Testis (tissue), 3 donors: ENCODE results near the gene CDH12. TPM values are rescaled to one million over a fixed set of nuclear protein-coding genes. Genes with fewer than 3 reads are reported as not detected.

ENCODE experiments used
- DNase-seq: peaks from one replicate; pipeline ENCODE4 v3.0.0-alpha.2; 2019
- H3K27ac ChIP-seq, 2 donors: fragments of 200-600 bp; sonication (generic); one replicate each; pipeline ENCODE4 v1.5.1; 2019
- H3K27me3 ChIP-seq: fragments of 200-600 bp; sonication (generic); one replicate; pipeline ENCODE4 v1.5.1; 2019
- H3K36me3 ChIP-seq: fragments of 200-600 bp; sonication (generic); one replicate; pipeline ENCODE4 v1.5.1; 2017; ENCODE audit warnings: low read depth; ENCODE audit errors: missing control alignments
- H3K4me1 ChIP-seq: fragments of 200-600 bp; sonication (generic); one replicate; pipeline ENCODE4 v1.5.1; 2019
- H3K4me3 ChIP-seq, 2 donors: fragments of 200-600 bp; sonication (generic); one replicate each; pipeline ENCODE4 v1.5.1; 2017 to 2019
- H3K9me3 ChIP-seq: fragments of 200-600 bp; sonication (generic); one replicate; pipeline ENCODE4 v1.5.1; 2017
- POLR2A ChIP-seq: fragments of 450-650 bp; IDR thresholded peaks from one replicate; pipeline ENCODE4 v1.6.1; 2017; ENCODE audit warnings: antibody characterized with exemption, mild to moderate bottlenecking, moderate library complexity
- WGBS, 2 donors: methylation state at CpG; one replicate each; pipeline ENCODE4 v1.1.5; 2018; 5-methylcytosine and 5-hydroxymethylcytosine counted together
- intact Hi-C: fragments of 100-400 bp; cut with DNase I; formaldehyde crosslinking; loops from one replicate; pipeline ENCODE4 v1.15.1; 2023; ENCODE audit warnings: low total_unique reads
- polyA plus RNA-seq: library from polyadenylated mRNA; stranded (reverse); fragments of 350-450 nt; fragmentation: Illumina TruSeq; extraction: RNeasy Lipid Tissue Mini Kit (QIAGEN cat#74804); gene quantifications from one replicate; pipeline ENCODE4 v1.2.3, GENCODE V29; 2014; ENCODE audit warnings: low read depth, low replicate concordance; ENCODE audit not compliant: insufficient read depth
- total RNA-seq, 2 donors: library from RNA; depleted of rRNA; stranded (reverse); fragments of >200 nt; gene quantifications; one replicate each; pipeline ENCODE4 v1.2.3, GENCODE V29; 2016
- TF ChIP-seq, protein P1 (sequence below), 3 experiments: fragments of 450-650 bp in 2 of 3; fragments of 200-600 bp in 1 of 3; sonication (generic) in 1 of 3; IDR thresholded peaks; one replicate each; pipeline ENCODE4 v1.5.1; 2016 to 2019; ENCODE audit warnings: antibody characterized with exemption in 3 of 3, mild to moderate bottlenecking in 2 of 3, moderate library complexity in 1 of 3

Gene CDH12
- total and polyA plus RNA-seq, 3 donors from 2014 or later = 0.87 to 2.3 (median 2.3) TPM

DNA sequence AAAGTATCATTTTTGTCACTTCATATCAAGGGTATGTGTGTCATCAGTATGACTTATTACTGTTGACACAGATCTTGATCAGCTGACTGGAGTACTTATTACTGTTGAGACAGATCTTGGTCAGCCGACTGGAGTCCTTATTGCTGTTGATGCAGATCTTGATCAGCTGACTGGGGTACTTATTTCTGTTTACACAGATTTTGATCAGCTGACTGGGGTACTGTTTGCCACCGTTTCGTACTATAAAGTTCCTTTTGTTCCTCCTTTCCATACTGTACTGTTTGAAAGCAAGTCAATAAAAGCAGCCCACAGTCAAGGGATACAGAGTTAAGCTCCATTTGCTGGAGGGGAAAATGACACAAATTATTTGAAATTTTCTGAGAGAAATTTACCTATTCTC is 347.3 kb downstream of the CDH12 start:
- TF ChIP-seq POLR2A = no peak
- TF ChIP-seq, protein P1, sequence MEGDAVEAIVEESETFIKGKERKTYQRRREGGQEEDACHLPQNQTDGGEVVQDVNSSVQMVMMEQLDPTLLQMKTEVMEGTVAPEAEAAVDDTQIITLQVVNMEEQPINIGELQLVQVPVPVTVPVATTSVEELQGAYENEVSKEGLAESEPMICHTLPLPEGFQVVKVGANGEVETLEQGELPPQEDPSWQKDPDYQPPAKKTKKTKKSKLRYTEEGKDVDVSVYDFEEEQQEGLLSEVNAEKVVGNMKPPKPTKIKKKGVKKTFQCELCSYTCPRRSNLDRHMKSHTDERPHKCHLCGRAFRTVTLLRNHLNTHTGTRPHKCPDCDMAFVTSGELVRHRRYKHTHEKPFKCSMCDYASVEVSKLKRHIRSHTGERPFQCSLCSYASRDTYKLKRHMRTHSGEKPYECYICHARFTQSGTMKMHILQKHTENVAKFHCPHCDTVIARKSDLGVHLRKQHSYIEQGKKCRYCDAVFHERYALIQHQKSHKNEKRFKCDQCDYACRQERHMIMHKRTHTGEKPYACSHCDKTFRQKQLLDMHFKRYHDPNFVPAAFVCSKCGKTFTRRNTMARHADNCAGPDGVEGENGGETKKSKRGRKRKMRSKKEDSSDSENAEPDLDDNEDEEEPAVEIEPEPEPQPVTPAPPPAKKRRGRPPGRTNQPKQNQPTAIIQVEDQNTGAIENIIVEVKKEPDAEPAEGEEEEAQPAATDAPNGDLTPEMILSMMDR (IDR thresholded peaks at IDR 0.05) = no peak
- Histone ChIP-seq H3K9me3 (no peaks in the 10 kb centered on the region), H3K4me1 (no peaks in the 10 kb centered on the region), H3K27ac (no peak overlapping the region), H3K27me3 (no peaks in the 10 kb centered on the region), H3K36me3 (no peaks in the 10 kb centered on the region), H3K4me3 (no peak overlapping the region)
- intact Hi-C loops = no loop called here
- 43 to 46% methylated on average over 3 of the region's 3 CpGs for WGBS, 2 donors
- no peak for DNase-seq

DNA sequence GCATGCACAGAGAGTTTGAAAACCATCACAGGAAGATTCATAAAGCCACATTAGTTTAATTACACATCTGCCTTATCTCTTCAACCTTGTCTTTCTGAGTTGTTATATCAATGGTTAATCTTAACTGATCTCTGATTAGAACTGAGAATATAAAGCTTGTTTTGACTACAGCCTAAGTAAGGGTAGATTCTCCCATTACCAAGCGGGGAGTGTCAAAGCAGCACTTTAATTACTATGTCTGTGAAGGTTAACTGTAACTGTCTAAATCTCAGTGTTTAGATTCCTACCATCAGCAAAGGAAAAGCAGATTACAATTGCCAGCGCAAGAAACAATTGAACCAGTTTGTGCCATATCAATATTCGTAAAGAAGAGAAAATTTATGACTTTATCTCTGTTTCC is 348.7 kb downstream of the CDH12 start:
- H3K9me3 ChIP-seq = no peaks in the 10 kb centered on the region
- no peaks in the 10 kb centered on the region for H3K27me3 ChIP-seq
- DNase-seq = no peak
- TF ChIP-seq, protein P1 (IDR thresholded peaks at IDR 0.05) = no peak
- no peak for TF ChIP-seq POLR2A
- intact Hi-C loops = no loop called here
- H3K4me3 ChIP-seq = no peak overlapping the region
- 54 to 75% methylated on average over 3 of the region's 3 CpGs for whole genome bisulfite sequencing, 2 donors
- H3K4me1 ChIP-seq = no peaks in the 10 kb centered on the region
- H3K36me3 ChIP-seq = no peaks in the 10 kb centered on the region
- H3K27ac ChIP-seq = no peak overlapping the region

DNA sequence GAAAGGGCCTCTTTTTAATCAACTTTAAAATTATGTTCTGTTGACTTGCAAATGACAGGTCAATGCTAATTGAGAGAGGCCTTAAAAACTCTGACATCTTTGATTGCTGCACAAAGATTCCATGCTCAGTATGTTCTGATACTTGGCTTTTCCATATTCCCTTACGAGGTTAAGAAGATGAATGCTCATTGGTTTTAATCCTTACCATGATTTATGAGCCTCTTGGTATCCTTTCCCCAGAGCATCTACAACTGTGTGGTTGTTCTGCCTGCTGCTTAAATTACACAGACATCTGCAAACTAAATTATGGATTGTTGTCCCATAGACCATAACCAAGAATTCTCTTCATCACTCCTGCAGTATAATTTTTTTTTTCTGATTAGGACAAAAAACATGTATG is 352.6 kb downstream of the CDH12 start:
- TF ChIP-seq, protein P1 (IDR thresholded peaks at IDR 0.05) = no peak
- TF ChIP-seq POLR2A = no peak
- intact Hi-C loops = no loop called here

DNA sequence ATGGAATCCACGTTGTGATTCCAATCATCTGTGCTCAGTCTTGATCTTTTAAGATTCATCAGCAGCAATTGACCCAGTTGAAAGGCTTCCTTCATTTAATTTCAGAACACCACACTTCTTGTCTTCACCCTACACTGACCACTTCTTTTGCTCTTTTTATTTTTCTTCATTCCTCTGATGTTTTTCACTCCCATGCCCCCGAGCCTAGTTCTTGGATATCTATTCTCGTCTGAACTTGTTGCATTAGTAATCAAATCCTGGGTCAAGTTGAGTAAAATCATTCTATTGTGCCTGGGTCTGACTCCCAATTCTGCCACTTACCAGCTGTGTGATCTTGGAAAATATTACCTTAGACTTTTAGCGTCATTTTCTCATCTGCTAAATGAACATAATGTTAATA is 356.5 kb downstream of the CDH12 start:
- no peaks in the 10 kb centered on the region for H3K4me1 ChIP-seq

More for the DNA sequence above, 352.6 kb downstream of the CDH12 start:
- H3K27ac ChIP-seq = no peak overlapping the region
- DNase-seq = no peak
- H3K9me3 ChIP-seq = no peaks in the 10 kb centered on the region
- no peaks in the 10 kb centered on the region for H3K4me1 ChIP-seq
- no peak overlapping the region for H3K4me3 ChIP-seq
- 91 to 95% methylated on average over 1 of the region's 1 CpG for WGBS, 2 donors
- H3K36me3 ChIP-seq = no peaks in the 10 kb centered on the region
- no peaks in the 10 kb centered on the region for H3K27me3 ChIP-seq

More for the DNA sequence above, 356.5 kb downstream of the CDH12 start:
- TF ChIP-seq, protein P1 (IDR thresholded peaks at IDR 0.05) = no peak
- no peak for TF ChIP-seq POLR2A
- Histone ChIP-seq H3K36me3 (no peaks in the 10 kb centered on the region), H3K27me3 (no peaks in the 10 kb centered on the region), H3K4me3 (no peak overlapping the region), H3K27ac (no peak overlapping the region), H3K9me3 (no peaks in the 10 kb centered on the region)
- WGBS, 2 donors = 63% methylated on average over 4 of the region's 4 CpGs
- intact Hi-C loops = no loop called here
- no peak for DNase-seq
